ENCODE data around the gene ARHGAP24. TPM values are rescaled to one million over a fixed set of nuclear protein-coding genes. Genes with fewer than 3 reads are reported as not detected.
"Not testable (repeated sequence)": the region's sequence is repeated elsewhere in the genome, so short reads cannot be mapped to it uniquely, and the experiment has no call there.

ARHGAP24 gene
- total RNA-seq, 3 donors from 2014 or later, result 20.6 to 60.2 (median 37.2) TPM

DNA sequence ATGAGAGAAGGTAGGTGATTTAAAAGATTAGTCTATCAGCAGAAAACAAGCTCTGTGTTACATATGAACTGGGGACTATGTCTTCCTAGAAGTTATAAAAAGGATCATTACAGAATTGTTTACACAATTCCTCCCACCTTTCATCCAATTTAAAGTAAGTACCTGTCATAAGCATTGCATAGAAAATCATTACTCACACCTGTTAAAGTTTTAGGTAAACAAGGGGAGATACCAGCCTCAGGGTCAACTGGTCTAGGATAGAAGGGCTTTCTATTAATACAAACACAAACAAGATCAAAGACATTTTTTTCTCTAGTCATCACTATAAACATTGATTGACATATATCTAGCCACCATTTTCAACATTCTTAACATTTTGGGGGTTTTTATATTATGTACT lies 333.9 kb downstream of the ARHGAP24 start:
- no peak for DNase-seq (ENCODE audit: low spot score in 2 of 2)
- Histone ChIP-seq H3K27me3 (no peaks in the 10 kb centered on the region), H3K27ac (no peak overlapping the region)

DNA sequence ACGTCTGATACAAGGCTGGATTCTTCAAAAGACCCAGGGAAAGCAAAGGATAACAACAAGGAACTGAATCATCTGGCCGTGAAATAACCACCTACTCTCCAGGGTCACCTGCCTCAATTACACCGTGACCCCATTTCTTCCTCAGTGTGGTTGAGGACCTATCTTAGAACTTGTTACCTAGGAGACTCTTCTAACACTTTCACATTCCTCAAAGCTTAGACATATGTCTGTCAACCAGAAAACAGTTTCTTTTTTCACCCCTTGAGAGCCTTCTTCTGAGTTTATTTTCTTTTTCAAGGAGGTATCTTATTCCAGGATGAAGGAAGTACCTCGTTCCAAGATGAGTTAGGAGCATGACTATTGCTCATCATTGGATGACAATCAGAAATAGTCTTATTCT lies 337.8 kb downstream of the ARHGAP24 start:
- TF ChIP-seq POLR2A (IDR thresholded peaks at IDR 0.05), result no peak
- TF ChIP-seq, protein P1, sequence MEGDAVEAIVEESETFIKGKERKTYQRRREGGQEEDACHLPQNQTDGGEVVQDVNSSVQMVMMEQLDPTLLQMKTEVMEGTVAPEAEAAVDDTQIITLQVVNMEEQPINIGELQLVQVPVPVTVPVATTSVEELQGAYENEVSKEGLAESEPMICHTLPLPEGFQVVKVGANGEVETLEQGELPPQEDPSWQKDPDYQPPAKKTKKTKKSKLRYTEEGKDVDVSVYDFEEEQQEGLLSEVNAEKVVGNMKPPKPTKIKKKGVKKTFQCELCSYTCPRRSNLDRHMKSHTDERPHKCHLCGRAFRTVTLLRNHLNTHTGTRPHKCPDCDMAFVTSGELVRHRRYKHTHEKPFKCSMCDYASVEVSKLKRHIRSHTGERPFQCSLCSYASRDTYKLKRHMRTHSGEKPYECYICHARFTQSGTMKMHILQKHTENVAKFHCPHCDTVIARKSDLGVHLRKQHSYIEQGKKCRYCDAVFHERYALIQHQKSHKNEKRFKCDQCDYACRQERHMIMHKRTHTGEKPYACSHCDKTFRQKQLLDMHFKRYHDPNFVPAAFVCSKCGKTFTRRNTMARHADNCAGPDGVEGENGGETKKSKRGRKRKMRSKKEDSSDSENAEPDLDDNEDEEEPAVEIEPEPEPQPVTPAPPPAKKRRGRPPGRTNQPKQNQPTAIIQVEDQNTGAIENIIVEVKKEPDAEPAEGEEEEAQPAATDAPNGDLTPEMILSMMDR (IDR thresholded peaks at IDR 0.05), result no peak
- no peak for TF ChIP-seq POLR2AphosphoS5 (IDR thresholded peaks at IDR 0.05)

More for the DNA sequence above, 333.9 kb downstream of the ARHGAP24 start:
- TF ChIP-seq, protein P1 (IDR thresholded peaks at IDR 0.05), result no peak
- TF ChIP-seq POLR2A (IDR thresholded peaks at IDR 0.05) (no peak), POLR2AphosphoS5 (IDR thresholded peaks at IDR 0.05) (no peak)
- no peaks in the 10 kb centered on the region for H3K9me3 ChIP-seq
- intact Hi-C loops (cut with DNase I; ENCODE audit: low total_unique reads), result no loop called here
- no peaks in the 10 kb centered on the region for H3K36me3 ChIP-seq
- H3K4me3 ChIP-seq, result no peak overlapping the region
- H3K4me1 ChIP-seq, result no peaks in the 10 kb centered on the region

DNA sequence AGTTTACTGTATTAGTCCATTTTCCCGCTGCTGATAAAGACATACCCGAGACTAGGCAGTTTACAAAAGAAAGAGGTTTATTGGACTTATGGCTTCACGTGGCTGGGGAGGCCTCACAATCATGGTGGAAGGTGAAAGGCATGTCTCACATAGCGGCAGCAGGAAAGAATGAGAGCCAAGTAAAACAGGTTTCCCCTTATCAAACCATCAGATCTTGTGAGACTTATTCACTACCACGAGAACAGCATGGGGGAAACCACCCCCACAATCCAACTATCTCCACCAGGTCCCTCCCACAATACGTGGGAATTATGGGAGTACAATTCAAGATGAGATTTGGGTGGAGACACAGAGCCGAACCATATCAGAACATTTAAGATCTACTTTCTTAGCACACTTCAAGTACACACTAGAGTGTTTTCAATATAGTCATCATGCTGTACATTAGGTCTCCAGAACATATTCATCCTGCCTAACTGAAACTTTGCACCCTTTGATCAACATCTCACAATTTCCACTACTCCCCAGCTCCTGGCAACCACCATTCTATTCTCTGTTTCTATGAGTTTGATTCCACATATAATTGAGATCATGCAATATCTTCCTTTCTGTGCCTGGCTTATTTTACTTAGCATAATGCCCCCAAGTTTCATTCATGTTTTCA lies 341.0 kb downstream of the ARHGAP24 start:
- TF ChIP-seq POLR2AphosphoS5 (IDR thresholded peaks at IDR 0.05), result no peak
- TF ChIP-seq POLR2A (IDR thresholded peaks at IDR 0.05), result no peak
- H3K4me1 ChIP-seq, result no peaks in the 10 kb centered on the region
- H3K9me3 ChIP-seq, result no peaks in the 10 kb centered on the region
- H3K36me3 ChIP-seq, result no peaks in the 10 kb centered on the region
- no peaks in the 10 kb centered on the region for H3K27me3 ChIP-seq
- no peak for DNase-seq (ENCODE audit: low spot score in 2 of 2)
- intact Hi-C loops (cut with DNase I; ENCODE audit: low total_unique reads), result no loop called here
- no peak overlapping the region for H3K27ac ChIP-seq
- H3K4me3 ChIP-seq, result no peak overlapping the region

More for the DNA sequence above, 337.8 kb downstream of the ARHGAP24 start:
- intact Hi-C loops (cut with DNase I; ENCODE audit: low total_unique reads), result loop anchor here (5.0 kb wide), 1 partner anchor 440 kb away; no protein-coding TSS in a partner anchor
- no peaks in the 10 kb centered on the region for H3K9me3 ChIP-seq
- H3K4me1 ChIP-seq, result no peaks in the 10 kb centered on the region
- no peak for DNase-seq (ENCODE audit: low spot score in 2 of 2)
- no peaks in the 10 kb centered on the region for H3K27me3 ChIP-seq
- no peak overlapping the region for H3K27ac ChIP-seq
- H3K36me3 ChIP-seq, result no peaks in the 10 kb centered on the region
- no peak overlapping the region for H3K4me3 ChIP-seq

DNA sequence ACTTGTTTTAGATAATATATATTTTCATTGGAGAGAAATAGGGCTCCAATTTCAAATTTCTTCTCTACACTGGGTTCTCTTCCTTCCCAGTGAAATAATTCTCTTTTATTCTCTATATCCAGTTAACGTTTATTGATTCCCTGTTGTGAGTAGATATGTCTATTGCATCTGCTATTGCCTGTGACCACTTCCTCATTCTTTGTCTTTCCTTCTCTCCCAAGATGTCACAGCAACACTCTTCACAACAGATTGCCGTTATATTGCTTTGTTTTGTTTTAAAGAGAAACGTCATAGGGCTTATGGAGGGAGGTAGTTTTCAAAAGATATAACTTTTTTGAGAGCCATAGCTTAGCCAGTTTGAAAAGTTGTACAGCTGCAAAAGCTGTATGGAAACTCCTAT lies 343.8 kb downstream of the ARHGAP24 start:
- DNase-seq (ENCODE audit: low spot score in 2 of 2), result no peak

DNA sequence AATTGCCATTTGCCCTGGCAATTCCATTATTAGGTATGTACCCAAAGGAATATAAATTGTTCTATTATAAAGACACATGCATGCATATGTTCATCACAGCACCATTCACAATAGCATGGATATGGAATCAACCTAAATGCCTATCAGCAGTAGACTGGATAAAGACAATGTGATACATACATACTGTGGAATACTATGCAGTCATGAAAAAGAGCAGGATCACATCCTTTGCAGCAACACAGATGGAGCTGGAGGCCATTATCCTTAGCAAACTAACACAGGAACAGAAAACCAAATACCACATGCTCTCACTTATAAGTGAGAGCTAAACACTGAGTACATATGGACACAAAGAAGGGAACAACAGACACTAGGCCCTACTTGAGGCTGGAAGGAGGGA lies 345.2 kb downstream of the ARHGAP24 start:
- H3K9me3 ChIP-seq; H3K27ac ChIP-seq; H3K27me3 ChIP-seq; H3K4me3 ChIP-seq; DNase-seq (ENCODE audit: low spot score in 2 of 2); H3K36me3 ChIP-seq; intact Hi-C loops (cut with DNase I; ENCODE audit: low total_unique reads); H3K4me1 ChIP-seq: not testable (repeated sequence)

More for the DNA sequence above, 343.8 kb downstream of the ARHGAP24 start:
- no peaks in the 10 kb centered on the region for H3K4me1 ChIP-seq
- TF ChIP-seq POLR2A (IDR thresholded peaks at IDR 0.05) (no peak), POLR2AphosphoS5 (IDR thresholded peaks at IDR 0.05) (no peak)
- TF ChIP-seq, protein P1 (IDR thresholded peaks at IDR 0.05), result no peak
- intact Hi-C loops (cut with DNase I; ENCODE audit: low total_unique reads), result no loop called here
- H3K4me3 ChIP-seq, result no peak overlapping the region
- H3K27me3 ChIP-seq, result no peaks in the 10 kb centered on the region
- no peaks in the 10 kb centered on the region for H3K36me3 ChIP-seq
- no peaks in the 10 kb centered on the region for H3K9me3 ChIP-seq
- no peak overlapping the region for H3K27ac ChIP-seq

DNA sequence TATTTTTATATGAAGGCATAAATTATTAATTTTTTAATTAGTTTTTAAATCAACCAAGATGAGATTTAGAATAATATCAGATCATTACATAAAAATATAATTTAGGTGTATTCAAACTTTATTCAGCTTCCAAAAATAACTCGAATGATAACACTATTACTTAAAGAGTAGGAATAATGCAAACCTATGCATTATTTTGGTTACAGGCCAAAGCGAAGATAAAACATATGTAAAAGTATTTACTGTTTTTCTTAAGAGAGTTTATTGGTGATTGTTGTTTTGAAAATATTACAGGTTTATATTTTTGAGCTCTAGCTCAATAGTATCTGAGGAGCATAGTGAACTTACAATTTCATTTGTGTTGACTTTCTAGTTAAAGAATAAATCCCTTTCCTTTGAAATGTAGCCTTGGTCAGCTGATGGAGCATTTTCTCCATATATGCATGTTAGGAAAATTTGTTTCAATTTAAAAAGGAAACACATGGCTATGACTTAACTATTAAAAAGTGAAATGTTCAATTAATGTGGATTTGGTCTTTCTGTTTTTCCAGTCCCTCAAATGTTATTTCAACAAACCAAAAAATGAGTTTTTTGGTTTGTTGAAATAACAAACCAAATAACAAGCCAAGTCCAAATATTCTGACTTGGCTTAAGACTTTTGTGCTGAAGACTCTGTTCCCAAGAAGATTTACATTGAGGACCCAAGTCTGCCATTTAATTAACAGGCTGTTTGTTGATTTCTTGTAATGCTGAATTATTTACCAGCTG lies 346.9 kb downstream of the ARHGAP24 start:
- DNase-seq (ENCODE audit: low spot score in 2 of 2), result no peak
- Histone ChIP-seq H3K9me3 (no peaks in the 10 kb centered on the region), H3K27ac (no peak overlapping the region), H3K27me3 (no peaks in the 10 kb centered on the region), H3K4me3 (no peak overlapping the region), H3K4me1 (no peaks in the 10 kb centered on the region), H3K36me3 (no peaks in the 10 kb centered on the region)
- intact Hi-C loops (cut with DNase I; ENCODE audit: low total_unique reads), result no loop called here
- TF ChIP-seq, protein P1 (IDR thresholded peaks at IDR 0.05), result no peak
- TF ChIP-seq POLR2AphosphoS5 (IDR thresholded peaks at IDR 0.05), result no peak
- TF ChIP-seq POLR2A (IDR thresholded peaks at IDR 0.05), result no peak

All from breast epithelium (tissue), 4 donors.